HG03558 (cell line): ENCODE data around the gene VPS13C.

ENCODE experiments used
- ATAC-seq: cut with Tn5 transposase; IDR thresholded peaks from one replicate; pipeline ENCODE4 v1.9.1; 2021; ENCODE audit warnings: moderate number of reproducible peaks; ENCODE audit not compliant: unreplicated experiment; ENCODE audit errors: extremely low read depth

VPS13C gene

GRCh38 chr15:61946778-61947177, 113.5 kb downstream of the VPS13C start:
- no peak for ATAC-seq

- ATAC-seq, result no peak
Measured at GRCh38 chr15:61943992-61944391, 116.3 kb downstream of the VPS13C start.

DNA sequence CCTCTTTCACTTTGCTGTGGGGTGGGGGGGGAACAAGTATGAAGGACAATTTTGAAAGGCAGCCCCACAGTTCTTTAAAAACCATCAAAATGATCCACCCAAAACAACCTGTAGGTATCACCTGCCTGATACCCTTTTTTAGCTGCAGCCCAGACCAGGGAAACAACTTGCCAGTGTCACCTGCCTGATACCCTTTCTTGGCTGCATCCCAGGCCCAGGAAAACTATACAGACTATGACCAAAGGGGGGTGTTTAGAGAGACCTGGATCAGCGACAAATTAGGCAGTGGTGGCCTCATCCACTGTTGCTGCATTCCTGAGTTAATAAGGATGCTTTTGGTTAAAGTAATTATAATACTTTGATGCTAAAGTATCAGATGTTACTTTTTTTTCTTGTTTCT, 122.0 kb downstream of the VPS13C start:
- no peak for ATAC-seq

- ATAC-seq, result no peak
Measured at GRCh38 chr15:61936528-61937195, 123.6 kb downstream of the VPS13C start.

DNA sequence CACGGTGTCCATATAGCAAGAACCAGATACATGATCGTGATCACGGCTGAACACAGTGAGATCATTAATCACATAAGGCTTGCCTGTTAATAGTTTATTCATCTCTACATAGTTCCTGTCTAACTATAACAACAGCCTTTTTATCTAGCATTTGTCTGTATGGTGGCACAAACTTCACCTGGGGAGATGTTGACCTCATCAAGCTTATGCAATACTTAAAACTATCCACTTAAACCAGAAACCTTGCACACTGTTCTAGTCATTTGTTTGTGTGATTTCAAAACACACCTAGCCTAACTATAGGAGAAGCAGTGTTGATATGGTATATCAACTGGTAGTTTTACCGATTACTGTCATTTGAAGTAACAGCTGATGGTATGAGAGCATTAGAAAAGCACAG, 124.8 kb downstream of the VPS13C start:
- no peak for ATAC-seq

DNA sequence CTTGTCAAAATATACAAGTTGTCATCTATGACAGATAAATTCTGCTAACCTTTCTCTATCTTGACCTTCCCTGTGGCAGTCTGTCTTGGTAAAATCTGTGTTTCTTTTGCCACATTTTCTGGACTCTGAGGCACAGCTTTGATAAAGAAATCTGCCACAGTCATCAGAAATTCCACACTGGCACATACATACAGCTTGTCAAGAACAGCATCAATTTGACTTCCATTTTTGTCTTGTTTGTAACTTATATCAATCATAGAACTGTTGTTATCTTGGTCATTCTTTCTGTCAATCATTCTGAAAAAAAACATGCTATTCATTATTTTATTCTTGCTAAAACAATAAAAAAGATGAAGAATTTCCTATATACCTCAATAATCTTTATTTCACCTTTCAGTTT, 130.8 kb downstream of the VPS13C start:
- ATAC-seq, result no peak

DNA sequence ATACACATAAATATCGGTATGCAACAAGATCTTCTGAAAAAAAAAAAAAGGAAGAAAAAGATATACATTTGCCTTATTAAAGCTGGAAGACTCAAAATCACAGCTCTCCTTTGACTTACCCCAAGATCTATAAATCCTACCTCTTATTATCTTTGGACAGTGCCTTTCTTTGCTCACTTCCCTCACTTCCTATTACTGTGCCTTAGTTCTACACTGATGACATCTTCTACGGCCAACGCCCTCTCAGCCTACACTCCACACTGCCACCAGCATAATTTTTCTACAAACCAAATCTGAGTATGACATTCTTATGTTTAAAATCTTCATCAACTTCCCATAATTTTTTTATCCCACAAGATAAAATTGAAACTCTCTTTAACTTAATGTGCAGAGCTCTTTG, 137.1 kb downstream of the VPS13C start:
- ATAC-seq, result no peak

GRCh38 chr15:61921093-61921492, 139.2 kb downstream of the VPS13C start:
- no peak for ATAC-seq

DNA sequence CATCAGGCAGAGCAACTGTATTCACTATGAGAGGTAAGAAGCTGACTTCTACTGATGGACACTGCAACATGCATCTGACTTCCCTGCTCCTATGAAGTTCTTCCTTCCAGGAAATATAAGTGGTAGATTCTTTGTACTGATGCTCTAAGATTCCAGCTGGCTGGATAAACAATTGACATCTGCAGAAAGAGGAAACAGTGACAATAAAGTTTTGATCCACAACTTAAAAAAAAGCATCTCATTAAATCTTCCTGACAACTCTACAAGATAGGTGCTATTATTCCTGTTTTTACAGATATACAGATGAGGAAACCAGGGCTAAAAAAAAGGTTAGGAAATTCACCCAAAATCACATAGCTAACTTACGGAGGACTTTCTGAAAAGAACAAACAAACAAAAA, 142.8 kb downstream of the VPS13C start:
- ATAC-seq, result no peak

DNA sequence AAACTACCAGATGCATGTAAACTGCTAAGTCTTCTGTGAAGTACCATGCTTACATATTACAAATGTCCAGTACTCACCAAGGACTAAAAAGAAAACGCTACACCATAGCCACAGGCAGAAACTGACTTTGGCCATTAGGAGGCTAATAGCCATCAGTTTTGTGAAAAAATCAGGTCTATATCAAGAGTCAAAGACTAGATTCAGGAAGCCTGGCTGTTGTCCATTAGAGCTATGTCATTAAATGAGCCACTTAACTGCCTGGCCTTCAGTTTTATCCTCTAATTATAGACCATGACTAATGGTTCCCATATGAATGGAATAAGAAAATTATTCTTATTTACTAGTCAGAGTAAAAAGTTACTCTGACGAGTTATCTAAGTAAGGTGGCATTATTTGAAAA, 144.1 kb downstream of the VPS13C start:
- no peak for ATAC-seq

- ATAC-seq, result no peak
Measured at GRCh38 chr15:61915640-61916039, 144.6 kb downstream of the VPS13C start.

GRCh38 chr15:61910839-61911369, 149.3 kb downstream of the VPS13C start:
- ATAC-seq, result no peak

DNA sequence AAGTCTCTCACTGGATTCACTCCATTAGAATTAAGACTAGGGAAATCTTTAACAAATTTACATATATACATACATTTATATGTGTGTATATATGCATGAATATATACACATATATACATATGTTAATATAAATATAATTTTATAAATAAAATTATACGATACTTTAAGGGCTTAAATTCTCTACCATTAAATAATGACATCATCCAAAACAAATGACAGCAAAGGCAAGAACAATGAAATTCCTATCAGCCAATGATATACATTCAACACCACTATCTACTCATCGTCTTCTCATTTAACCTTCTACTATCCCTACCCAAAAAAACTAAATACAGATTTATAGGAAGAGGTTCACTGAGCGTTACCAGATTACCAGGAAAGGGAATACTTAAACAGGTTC, 152.0 kb downstream of the VPS13C start:
- no peak for ATAC-seq

- no peak for ATAC-seq
Measured at GRCh38 chr15:61907753-61908086, 152.5 kb downstream of the VPS13C start.

- ATAC-seq, result no peak
Measured at GRCh38 chr15:61906961-61907752, 153.1 kb downstream of the VPS13C start.

DNA sequence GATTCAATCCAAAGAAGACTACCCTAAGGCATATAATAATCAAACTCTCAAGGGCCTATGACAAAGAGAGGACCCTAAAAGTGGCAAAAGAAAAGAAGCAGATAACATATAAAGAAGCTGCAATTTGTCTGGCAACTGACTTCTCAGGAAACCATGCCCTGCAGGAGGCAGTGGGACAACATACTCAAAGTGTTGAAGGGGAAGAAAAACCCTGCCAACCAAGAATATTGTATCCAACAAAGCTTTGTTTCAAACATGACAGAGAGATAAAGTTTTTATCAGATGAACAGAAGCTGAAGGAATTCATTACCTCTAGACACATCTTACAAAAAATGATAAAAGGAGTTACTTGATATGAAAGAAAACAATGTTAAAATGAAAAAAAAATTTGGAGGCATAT, 167.1 kb downstream of the VPS13C start:
- ATAC-seq, result no peak

- ATAC-seq, result no peak
Measured at GRCh38 chr15:61892140-61892539, 168.1 kb downstream of the VPS13C start.

DNA sequence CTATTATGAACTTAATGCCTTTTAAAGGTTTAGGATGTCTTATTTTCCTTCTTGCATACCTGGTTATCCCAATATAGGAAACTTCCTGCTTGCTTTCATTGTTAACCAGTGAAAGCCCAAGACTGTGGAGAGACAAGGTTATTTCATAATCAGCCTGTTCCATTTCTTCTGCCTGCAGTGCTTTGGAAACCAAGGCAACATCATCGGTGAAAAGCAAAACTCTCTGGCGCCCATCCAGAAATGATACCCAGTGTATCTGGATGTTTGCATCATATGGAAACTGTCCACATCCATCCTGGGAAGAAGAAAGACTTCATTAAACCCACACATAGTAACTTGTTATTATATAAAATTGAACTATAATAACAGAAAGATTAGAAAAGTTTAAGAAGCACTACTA, 170.1 kb downstream of the VPS13C start:
- no peak for ATAC-seq

DNA sequence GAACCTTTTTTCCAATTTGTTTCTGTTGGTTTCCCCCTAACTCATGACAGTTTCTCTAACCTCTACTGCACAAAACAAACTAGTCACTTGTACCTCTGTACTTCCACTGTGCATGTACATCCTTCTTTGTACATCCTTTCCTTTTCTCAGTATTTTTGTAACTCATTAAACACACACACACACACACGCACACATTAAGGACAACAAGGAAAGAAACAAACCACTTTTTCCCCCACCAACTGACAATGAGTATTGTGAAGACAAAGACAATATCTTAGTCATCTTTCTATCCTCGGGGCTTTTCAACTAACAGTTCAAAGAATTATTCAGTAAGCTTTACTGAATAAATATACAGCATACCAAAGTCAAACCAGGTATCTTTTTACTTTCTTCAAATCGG, 170.5 kb downstream of the VPS13C start:
- no peak for ATAC-seq

- ATAC-seq, result no peak
Measured at GRCh38 chr15:61888074-61888780, 172.0 kb downstream of the VPS13C start.

DNA sequence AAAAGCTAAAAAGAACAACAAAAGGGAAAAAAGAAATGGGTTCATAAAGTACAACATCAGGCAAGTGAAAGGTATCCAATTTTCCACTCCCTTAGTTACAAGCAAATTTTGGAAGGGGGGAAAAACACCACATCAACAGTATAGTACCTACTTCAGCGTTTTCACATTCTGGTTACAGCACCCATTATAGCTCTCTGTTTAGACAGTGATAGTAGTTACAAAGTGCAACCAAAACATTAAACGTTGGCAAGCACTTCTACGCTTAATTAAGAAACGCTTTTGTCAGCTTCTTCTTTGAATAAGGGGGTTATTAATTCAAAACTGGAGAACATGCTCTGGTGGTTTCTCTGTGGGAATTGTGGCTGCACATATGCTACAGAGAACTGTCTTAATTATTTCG, 180.2 kb downstream of the VPS13C start:
- ATAC-seq, result no peak
